Progenitor cell of endocrine pancreas (in vitro differentiated cells): ENCODE results near the gene ERRFI1. TPM values are rescaled to one million over a fixed set of nuclear protein-coding genes. Genes with fewer than 3 reads are reported as not detected.
A peak's percentile ranks its signal among the peaks of the same experiment; 100 is the strongest.

Source experiments
- DNase-seq: peaks from one replicate; pipeline ENCODE4 v3.0.0; 2021; ENCODE audit warnings: low spot score; ENCODE audit not compliant: unreplicated experiment
- H3K27ac Mint-ChIP-seq: 2 replicates; pipeline ENCODE4 v1.8.0; 2021; ENCODE audit warnings: mild to moderate bottlenecking, moderate library complexity, mixed read lengths
- H3K27me3 Mint-ChIP-seq: 2 replicates; pipeline ENCODE4 v1.8.0; 2021; ENCODE audit warnings: mixed read lengths
- H3K36me3 Mint-ChIP-seq: 2 replicates; pipeline ENCODE4 v1.8.0; 2022; ENCODE audit warnings: mixed read lengths; ENCODE audit not compliant: insufficient read depth
- H3K4me1 Mint-ChIP-seq: 2 replicates; pipeline ENCODE4 v1.8.0; 2021; ENCODE audit warnings: low read depth, mixed read lengths
- H3K4me3 Mint-ChIP-seq: 2 replicates; pipeline ENCODE4 v1.8.0; 2021; ENCODE audit warnings: low read depth, mild to moderate bottlenecking, moderate library complexity, mixed read lengths
- H3K9me3 Mint-ChIP-seq: 2 replicates; pipeline ENCODE4 v1.8.0; 2021; ENCODE audit warnings: low read depth, mixed read lengths
- total RNA-seq: library from RNA; stranded (reverse); gene quantifications from 2 replicates; pipeline ENCODE4 v1.2.1, GENCODE V29; 2021
- TF ChIP-seq, protein P1 (sequence below): fragments of 200-600 bp; sonication (generic); IDR thresholded peaks from one replicate; pipeline ENCODE4 v1.5.0; 2021; ENCODE audit warnings: antibody characterized with exemption, mild to moderate bottlenecking; ENCODE audit not compliant: unreplicated experiment

ERRFI1 gene
- total RNA-seq, 1 donor from 2014 or later: 138 TPM

DNA sequence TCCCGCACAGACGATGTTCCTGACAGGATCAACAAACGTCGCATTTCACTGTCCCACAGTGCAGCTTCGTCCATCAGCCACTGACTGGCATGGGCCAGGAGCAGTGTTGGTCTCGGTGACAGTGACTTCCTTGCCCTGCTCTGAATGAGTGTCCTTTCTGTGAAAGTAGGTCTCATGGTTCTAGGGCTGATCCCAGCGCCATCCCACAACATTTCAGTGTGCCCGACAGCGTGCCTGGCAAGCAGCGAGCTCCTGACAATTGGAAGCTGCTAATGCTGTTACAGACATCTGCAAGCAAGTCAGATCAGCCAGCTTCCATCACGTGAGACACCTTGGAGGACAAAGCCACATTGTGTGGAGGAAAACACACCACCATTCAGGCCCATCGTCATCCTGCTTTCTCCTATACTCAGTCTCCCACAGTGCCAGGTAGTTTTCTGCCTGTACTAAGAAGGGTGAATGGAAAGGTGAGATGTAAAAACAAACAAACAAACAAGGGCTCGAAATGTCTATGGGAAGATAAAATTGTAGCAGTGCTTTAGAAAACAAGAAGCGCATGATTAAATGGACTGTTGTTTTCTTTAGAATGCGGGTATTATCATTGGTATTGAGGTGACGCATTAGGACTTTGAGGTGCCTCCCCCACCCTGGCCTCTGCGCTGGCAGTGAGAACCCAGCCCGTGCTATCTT is 21.9 kb downstream of the ERRFI1 start:
- Mint-ChIP-seq H3K4me1 (peaks cover 39% of the 10 kb centered on the region), H3K27ac (peak overlapping the region; percentile 91), H3K4me3 (no peak overlapping the region), H3K9me3 (no peaks in the 10 kb centered on the region), H3K27me3 (no peaks in the 10 kb centered on the region), H3K36me3 (peaks cover 7% of the 10 kb centered on the region)
- no peak for DNase-seq
- TF ChIP-seq, protein P1, sequence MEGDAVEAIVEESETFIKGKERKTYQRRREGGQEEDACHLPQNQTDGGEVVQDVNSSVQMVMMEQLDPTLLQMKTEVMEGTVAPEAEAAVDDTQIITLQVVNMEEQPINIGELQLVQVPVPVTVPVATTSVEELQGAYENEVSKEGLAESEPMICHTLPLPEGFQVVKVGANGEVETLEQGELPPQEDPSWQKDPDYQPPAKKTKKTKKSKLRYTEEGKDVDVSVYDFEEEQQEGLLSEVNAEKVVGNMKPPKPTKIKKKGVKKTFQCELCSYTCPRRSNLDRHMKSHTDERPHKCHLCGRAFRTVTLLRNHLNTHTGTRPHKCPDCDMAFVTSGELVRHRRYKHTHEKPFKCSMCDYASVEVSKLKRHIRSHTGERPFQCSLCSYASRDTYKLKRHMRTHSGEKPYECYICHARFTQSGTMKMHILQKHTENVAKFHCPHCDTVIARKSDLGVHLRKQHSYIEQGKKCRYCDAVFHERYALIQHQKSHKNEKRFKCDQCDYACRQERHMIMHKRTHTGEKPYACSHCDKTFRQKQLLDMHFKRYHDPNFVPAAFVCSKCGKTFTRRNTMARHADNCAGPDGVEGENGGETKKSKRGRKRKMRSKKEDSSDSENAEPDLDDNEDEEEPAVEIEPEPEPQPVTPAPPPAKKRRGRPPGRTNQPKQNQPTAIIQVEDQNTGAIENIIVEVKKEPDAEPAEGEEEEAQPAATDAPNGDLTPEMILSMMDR: no peak

DNA sequence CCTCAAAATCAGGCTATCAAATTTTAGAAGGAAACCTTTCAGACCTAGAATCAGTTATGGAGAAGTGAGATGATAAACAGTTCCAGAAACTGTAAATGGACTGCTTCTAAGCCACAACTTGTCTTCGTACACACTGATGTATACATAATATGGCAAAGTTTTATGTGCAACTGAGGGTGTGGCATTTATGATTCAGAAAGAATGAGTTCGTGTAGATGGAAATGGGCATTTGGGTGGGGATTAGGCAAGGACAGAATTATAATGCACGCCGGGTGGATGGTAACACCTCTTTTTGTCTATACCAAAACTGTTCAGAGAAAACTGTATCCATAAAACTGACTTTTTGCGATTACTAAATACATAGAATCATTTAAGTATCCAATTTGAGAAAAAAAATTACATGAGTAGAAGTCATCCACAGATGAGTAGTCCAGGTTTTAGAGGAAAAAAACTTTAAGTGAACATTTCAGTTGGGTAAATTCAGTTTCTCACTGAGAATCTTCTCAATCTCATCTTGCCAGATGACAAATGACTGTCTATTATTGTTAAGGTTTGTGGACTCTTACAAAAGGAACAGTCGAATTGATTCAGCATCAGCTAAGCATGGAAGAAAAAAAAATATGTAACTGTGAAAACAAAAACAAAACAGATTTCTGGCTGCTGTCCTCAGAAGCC is 22.5 kb downstream of the ERRFI1 start:
- peaks cover 39% of the 10 kb centered on the region for H3K4me1 Mint-ChIP-seq
- H3K9me3 Mint-ChIP-seq: no peaks in the 10 kb centered on the region
- TF ChIP-seq, protein P1: no peak
- H3K27ac Mint-ChIP-seq: peak overlapping the region; percentile 91
- no peak overlapping the region for H3K4me3 Mint-ChIP-seq
- DNase-seq: no peak
- H3K36me3 Mint-ChIP-seq: peaks cover 2% of the 10 kb centered on the region
- no peaks in the 10 kb centered on the region for H3K27me3 Mint-ChIP-seq

DNA sequence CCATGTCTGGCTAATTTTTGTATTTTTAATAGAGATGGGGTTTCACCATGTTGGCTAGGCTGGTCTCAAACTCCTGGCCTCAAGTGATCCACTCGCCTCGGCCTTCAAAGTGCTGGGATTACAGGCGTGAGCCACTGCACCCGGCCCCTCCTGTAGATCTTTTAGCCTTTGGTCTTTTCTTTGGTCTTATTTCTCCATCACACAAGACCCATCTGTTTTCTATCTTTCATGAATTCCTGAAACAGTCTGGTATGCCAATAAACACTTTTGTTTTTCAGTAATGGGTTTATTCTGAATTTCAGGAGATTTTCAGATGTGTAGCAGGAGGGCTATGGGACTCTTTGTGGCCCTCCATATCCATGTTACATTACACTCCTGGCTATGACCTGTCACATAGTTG is 23.2 kb downstream of the ERRFI1 start:
- Mint-ChIP-seq H3K27ac (peak overlapping the region; percentile 29), H3K27me3 (no peaks in the 10 kb centered on the region)

DNA sequence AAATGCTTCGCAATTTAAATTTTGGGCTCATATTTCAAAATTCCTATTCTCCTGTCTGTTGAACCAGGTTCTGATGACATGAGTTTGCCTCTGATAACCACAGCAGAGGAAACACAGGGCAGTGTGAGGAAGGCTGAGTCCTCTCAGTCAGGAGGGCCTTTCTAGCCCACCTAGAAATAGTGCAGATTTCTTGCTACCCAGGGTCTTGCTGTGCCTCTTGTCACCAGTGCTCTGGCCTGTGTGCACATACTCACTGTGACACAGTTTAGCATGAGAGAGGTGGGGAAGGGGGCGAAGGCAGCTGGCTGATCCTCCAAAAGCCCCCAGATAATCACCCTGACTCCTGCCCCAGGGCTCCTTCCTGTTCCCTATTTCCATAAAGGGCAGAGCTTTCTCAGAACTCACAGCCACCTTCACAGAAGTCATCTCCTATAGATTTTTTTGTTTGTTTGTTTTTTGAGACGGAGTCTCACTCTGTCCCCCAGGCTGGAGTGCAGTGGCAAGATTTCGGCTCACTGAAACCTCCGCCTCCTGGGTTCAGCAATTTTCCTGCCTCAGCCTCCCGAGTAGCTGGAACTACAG is 23.7 kb downstream of the ERRFI1 start:
- Mint-ChIP-seq H3K27me3 (no peaks in the 10 kb centered on the region), H3K27ac (peak overlapping the region; percentile 29), H3K36me3 (peaks cover 5% of the 10 kb centered on the region), H3K4me1 (peaks cover 39% of the 10 kb centered on the region), H3K4me3 (no peak overlapping the region), H3K9me3 (peaks cover 3% of the 10 kb centered on the region)
- DNase-seq: no peak
- TF ChIP-seq, protein P1: no peak

More for the DNA sequence above, 23.2 kb downstream of the ERRFI1 start:
- peaks cover 3% of the 10 kb centered on the region for H3K36me3 Mint-ChIP-seq
- TF ChIP-seq, protein P1: no peak
- peaks cover under 1% of the 10 kb centered on the region for H3K9me3 Mint-ChIP-seq
- DNase-seq: no peak
- H3K4me3 Mint-ChIP-seq: no peak overlapping the region
- H3K4me1 Mint-ChIP-seq: peaks cover 39% of the 10 kb centered on the region

DNA sequence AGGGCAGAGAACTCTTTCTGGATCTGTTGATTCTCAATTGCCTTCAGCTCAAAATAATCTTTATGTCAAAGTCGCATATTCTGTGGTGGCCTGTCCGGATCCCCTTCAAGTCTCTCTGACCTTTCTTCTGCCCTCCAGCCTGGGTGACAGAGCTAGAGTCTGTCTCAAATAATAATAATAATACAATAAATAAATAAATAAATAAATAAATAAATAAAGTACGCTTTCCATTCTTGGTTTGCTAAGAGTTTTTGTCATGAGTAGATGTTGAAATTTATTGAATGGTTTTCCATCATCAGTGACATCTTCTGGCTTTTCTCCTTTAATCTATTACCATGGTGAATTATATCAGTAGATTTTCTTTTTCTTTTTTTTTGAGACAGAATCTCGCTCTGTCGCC is 30.7 kb downstream of the ERRFI1 start:
- Mint-ChIP-seq H3K36me3 (peaks cover 9% of the 10 kb centered on the region), H3K4me1 (no peaks in the 10 kb centered on the region), H3K27me3 (no peaks in the 10 kb centered on the region), H3K9me3 (peaks cover 3% of the 10 kb centered on the region), H3K27ac (no peak overlapping the region), H3K4me3 (no peak overlapping the region)
- TF ChIP-seq, protein P1: no peak
- no peak for DNase-seq
